Left lung (tissue), 10 donors: Measurements from ENCODE around the gene DLL1. TPM values are rescaled to one million over a fixed set of nuclear protein-coding genes. Genes with fewer than 3 reads are reported as not detected.
A peak's percentile ranks its signal among the peaks of the same experiment; 100 is the strongest.

Experiments used
- ATAC-seq: fragments of 200-7000 bp; cut with Tn5 transposase; one replicate; pipeline ENCODE4 v1.9.1; 2020; ENCODE audit warnings: moderate library complexity
- DNase-seq, 4 donors: peaks; one replicate each; pipeline ENCODE4 v3.0.0-alpha.2; 2013 to 2020
- H3K27ac ChIP-seq, 2 donors: fragments of 200-600 bp; sonication (generic) in 1 of 2; one replicate each; pipeline versions ENCODE4 v1.5.0 to v1.8.0; 2020 to 2021
- H3K27me3 ChIP-seq, 2 donors: fragments of 200-600 bp; sonication (generic) in 1 of 2; one replicate each; pipeline versions ENCODE4 v1.5.0 to v1.8.0; 2020 to 2021
- H3K36me3 ChIP-seq, 2 donors: fragments of 200-600 bp; sonication (generic) in 1 of 2; one replicate each; pipeline versions ENCODE4 v1.5.0 to v1.8.0; 2020 to 2021
- H3K4me1 ChIP-seq, 2 donors: fragments of 200-600 bp; one replicate each; pipeline ENCODE4 v1.8.0; 2021
- H3K4me3 ChIP-seq, 2 donors: fragments of 200-600 bp; sonication (generic) in 1 of 2; one replicate each; pipeline versions ENCODE4 v1.5.0 to v1.8.0; 2020 to 2021; ENCODE audit warnings: mild to moderate bottlenecking in 1 of 2
- H3K9me3 ChIP-seq, 2 donors: fragments of 200-600 bp; sonication (generic) in 1 of 2; one replicate each; pipeline versions ENCODE4 v1.5.0 to v1.8.0; 2020 to 2021
- intact Hi-C, 2 donors: fragments of 100-400 bp; cut with DNase I; formaldehyde crosslinking; loops; one replicate each; pipeline versions ENCODE4 v1.11.2 to v1.14.2; 2022
- polyA plus RNA-seq, 6 donors: library from polyadenylated mRNA; unstranded; fragments of 120-200 nt; gene quantifications; one replicate each; pipeline ENCODE4 v1.2.1, GENCODE V29; 2013; ENCODE audit not compliant: insufficient read length in 6 of 6
- total RNA-seq, 2 donors: library from RNA; stranded (reverse); fragmentation: NEBNext Ultra II Directional; extraction: Animal tissue kit (Norgen Biotek cat#: 25700); gene quantifications; one replicate each; pipeline ENCODE4 v1.2.1, GENCODE V29; 2021
- TF ChIP-seq, protein P1 (sequence below), 2 donors: fragments of 200-600 bp; sonication (generic) in 1 of 2; IDR thresholded peaks; one replicate each; pipeline versions ENCODE4 v1.5.0 to v1.8.0; 2021; ENCODE audit warnings: antibody characterized with exemption in 2 of 2
- donor health status: DM: no; HTN: yes; CAD: no.
- donor health status: DM: no; HTN: no; CAD: no.

DLL1 gene
- total and polyA plus RNA-seq, 8 donors, result 6.3 to 12.8 (median 10.2) TPM

DNA sequence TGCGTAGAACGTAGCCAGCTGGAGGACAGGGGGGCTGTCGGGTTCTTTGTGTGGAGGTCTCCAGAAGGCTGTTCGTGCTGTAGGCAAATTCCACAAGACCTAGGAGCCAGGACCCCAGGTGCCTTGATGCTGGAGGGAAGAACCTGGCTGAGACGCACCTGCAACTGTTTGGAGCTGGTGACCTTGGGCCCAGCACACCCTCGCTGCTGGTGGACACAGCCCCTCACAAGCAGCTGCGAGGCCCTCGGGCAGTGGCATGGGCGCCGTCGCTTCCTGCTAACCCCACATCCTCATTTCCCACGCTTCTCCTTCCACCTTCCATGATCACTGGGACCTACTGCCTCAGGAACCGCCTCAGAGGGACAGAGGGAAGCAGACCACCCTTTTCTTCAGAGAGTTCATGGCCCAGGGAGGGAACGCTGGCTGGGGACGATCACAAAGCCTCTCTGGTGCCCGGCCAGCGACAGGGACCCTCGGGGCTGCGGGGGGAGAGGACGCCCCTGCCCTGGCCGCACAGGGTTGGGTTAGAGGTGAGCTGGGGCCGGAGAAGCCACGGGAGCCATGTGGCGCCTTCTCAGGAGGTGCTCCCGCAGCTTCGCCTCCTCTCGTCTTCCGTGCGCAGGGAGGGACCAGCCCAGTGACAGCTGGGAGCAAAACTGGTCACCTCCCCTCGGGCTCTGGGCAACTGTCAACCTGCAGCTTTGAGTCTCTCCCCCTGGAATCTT is 18.4 kb downstream of the DLL1 start:
- Histone ChIP-seq H3K4me1 (peaks cover 0 to 16% of the 10 kb centered on the region in 2 donors), H3K36me3 (no peaks in the 10 kb centered on the region), H3K4me3 (peak overlapping the region in 1 of 2 donors; percentile 28), H3K9me3 (no peaks in the 10 kb centered on the region), H3K27me3 (peaks cover 0 to 28% of the 10 kb centered on the region in 2 donors), H3K27ac (no peak overlapping the region)
- intact Hi-C loops, result no loop called here
- TF ChIP-seq, protein P1, sequence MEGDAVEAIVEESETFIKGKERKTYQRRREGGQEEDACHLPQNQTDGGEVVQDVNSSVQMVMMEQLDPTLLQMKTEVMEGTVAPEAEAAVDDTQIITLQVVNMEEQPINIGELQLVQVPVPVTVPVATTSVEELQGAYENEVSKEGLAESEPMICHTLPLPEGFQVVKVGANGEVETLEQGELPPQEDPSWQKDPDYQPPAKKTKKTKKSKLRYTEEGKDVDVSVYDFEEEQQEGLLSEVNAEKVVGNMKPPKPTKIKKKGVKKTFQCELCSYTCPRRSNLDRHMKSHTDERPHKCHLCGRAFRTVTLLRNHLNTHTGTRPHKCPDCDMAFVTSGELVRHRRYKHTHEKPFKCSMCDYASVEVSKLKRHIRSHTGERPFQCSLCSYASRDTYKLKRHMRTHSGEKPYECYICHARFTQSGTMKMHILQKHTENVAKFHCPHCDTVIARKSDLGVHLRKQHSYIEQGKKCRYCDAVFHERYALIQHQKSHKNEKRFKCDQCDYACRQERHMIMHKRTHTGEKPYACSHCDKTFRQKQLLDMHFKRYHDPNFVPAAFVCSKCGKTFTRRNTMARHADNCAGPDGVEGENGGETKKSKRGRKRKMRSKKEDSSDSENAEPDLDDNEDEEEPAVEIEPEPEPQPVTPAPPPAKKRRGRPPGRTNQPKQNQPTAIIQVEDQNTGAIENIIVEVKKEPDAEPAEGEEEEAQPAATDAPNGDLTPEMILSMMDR (IDR thresholded peaks at IDR 0.05), result no peak
- no peak for ATAC-seq
- DNase-seq, result peak in 1 of 4 donors; percentile 73

DNA sequence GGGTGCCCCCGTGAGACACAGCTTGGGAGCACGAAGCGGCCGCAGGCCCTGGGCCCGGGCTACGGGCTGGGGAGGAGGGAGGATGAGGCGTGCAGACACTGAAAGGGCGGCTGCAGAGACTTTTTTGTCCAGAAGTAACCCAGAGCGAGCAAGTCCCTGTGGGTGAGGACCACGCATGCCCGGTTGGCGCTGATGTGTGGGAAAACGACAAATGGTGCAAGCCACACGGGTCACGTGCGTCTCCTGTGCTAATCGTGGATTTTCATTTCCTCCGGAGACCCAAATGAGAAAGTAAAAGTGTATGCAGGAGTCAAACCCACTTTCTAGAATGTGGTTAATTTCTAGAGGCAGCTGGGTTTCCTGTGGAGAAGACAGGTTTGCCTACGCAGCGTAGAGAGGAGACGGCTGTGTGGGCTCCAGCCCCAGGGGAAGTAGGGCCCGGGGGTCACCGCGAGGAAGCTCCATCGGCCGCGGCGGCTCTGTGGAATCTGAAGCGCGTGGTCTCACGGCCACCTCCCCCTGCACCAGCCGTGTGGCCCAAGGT is 19.0 kb downstream of the DLL1 start:
- TF ChIP-seq, protein P1 (IDR thresholded peaks at IDR 0.05), result no peak
- intact Hi-C loops, result no loop called here
- H3K27ac ChIP-seq, result no peak overlapping the region

DNA sequence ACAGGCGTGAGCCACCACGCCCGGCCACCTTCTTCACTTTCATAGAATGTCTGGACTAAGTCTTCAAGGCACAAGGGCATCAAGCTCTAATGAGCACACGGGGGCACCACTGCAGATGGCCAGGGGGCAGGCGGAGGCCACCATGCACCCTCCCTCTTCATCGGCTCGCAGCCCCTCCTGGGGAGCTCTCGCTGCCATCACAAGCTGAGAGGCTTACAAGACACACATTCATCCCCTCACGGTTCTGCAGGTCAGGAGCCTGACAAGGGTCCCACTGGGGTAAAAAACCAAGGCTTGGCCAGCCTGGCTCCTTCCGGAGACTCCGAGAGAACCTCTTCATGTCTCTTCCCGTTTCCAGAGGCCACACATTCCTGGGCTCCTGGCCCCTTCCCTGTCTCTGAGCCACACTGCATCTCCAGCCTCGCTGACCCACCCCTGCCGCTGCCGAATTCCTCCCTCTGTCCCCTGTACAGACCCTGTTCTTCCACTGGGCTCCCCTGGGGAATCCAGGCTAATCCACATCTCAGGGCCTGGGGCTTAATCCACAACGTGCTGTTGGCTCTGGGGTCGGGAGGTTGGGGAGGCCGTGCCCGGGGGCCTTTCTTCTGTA is 19.8 kb downstream of the DLL1 start:
- ATAC-seq (no peak), DNase-seq (peak in 1 of 4 donors; percentile 47)
- Histone ChIP-seq H3K27me3 (peaks cover 0 to 28% of the 10 kb centered on the region in 2 donors), H3K9me3 (no peaks in the 10 kb centered on the region), H3K4me1 (peaks cover under 1 to 21% of the 10 kb centered on the region in 2 donors), H3K4me3 (no peak overlapping the region), H3K27ac (no peak overlapping the region), H3K36me3 (no peaks in the 10 kb centered on the region)
- intact Hi-C loops, result no loop called here
- TF ChIP-seq, protein P1 (IDR thresholded peaks at IDR 0.05), result no peak

More for the DNA sequence above, 19.0 kb downstream of the DLL1 start:
- Histone ChIP-seq H3K4me3 (peak overlapping the region in 1 of 2 donors; percentile 28), H3K36me3 (no peaks in the 10 kb centered on the region), H3K9me3 (no peaks in the 10 kb centered on the region), H3K4me1 (peaks cover 0 to 16% of the 10 kb centered on the region in 2 donors), H3K27me3 (peaks cover 0 to 28% of the 10 kb centered on the region in 2 donors)
- DNase-seq (peak in 2 of 4 donors; percentile 71 to 83), ATAC-seq (peak; percentile 38)

DNA sequence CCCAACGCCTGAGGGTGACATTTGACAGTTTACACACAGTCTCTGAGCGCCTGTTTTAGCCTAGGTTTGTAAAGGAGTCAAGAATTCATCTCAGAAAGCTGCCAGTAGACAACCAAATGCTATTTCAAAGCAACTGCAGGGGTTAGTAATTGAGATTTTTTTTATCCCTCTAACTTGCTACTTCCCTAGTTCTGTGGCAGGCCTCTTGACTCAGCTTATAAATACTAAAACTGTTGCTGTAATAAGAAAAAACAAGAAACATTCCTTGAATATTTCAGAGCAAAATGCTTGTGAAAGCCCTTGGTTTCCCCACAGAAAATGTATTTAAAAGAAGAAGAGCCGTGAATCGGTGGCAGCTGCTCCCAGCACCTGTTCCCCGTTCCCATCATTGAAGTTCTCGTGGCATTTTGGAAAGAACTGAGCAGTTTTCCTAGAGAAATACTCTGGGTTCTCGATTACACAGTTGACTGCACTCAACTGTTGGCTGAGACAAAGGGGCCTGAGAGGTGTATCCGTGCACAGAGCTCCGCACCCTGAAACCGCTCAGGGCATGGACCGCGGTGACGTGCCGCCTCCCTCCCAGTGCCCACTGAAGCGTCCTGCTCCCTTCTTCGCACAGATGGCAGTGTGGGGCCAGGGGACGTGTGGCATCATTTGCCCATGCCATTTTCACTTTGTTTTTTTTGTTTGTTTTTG is 20.9 kb downstream of the DLL1 start:
- no peak for ATAC-seq
- peaks cover 0 to 25% of the 10 kb centered on the region in 2 donors for H3K27me3 ChIP-seq
- TF ChIP-seq, protein P1 (IDR thresholded peaks at IDR 0.05), result no peak
- intact Hi-C loops, result no loop called here
- H3K4me3 ChIP-seq, result no peak overlapping the region
- peaks cover 7 to 26% of the 10 kb centered on the region in 2 donors for H3K4me1 ChIP-seq
- no peak overlapping the region for H3K27ac ChIP-seq
- DNase-seq, result peak in 1 of 4 donors; percentile 61
- no peaks in the 10 kb centered on the region for H3K36me3 ChIP-seq
- H3K9me3 ChIP-seq, result no peaks in the 10 kb centered on the region
